Measurements from ENCODE around the gene SNX5.

Gene SNX5

GRCh38 chr20:17935761-17936160, 32.8 kb downstream of the SNX5 start:
- Histone ChIP-seq H3K4me2 (ENCODE audit: low read length, poor library complexity, severe bottlenecking) (no peak overlapping the region), H3K4ac (ENCODE audit: low read depth in 1 of 2, low read length in 2 of 2) (no peak overlapping the region), H3K27ac (ENCODE audit: low read length, poor library complexity, severe bottlenecking) (peak overlapping the region; percentile 89), H2AFZ (ENCODE audit: low read depth, low read length) (no peak overlapping the region), H3K18ac (ENCODE audit: low read depth in 1 of 2, low read length in 2 of 2) (no peak overlapping the region), H2BK120ac (ENCODE audit: low read depth, low read length) (no peak overlapping the region), H4K91ac (ENCODE audit: low read length) (peak overlapping the region; percentile 9), H2BK15ac (ENCODE audit: low read depth, poor library complexity, severe bottlenecking) (peak overlapping the region; percentile 39), H2AK5ac (ENCODE audit: low read length, severe bottlenecking) (peak overlapping the region; percentile 98), H3K23ac (ENCODE audit: low read length in 2 of 2) (peak overlapping the region in 1 of 2 experiments; percentile 6), H3K4me1 (ENCODE audit: control insufficient read depth, insufficient read depth, low read depth, low read length) (peaks cover 53% of the 10 kb centered on the region), H3K9me3 (ENCODE audit: control insufficient read depth, low read length) (peaks cover 6% of the 10 kb centered on the region), H3K9ac (ENCODE audit: low read length) (peak overlapping the region; percentile 65), H3K27me3 (ENCODE audit: control insufficient read depth in 1 of 2, insufficient read depth in 1 of 2, low read length in 2 of 2) (no peaks in the 10 kb centered on the region), H2BK12ac (ENCODE audit: low read length in 2 of 2) (peak overlapping the region in 1 of 2 experiments; percentile 65), H3K36me3 (ENCODE audit: control insufficient read depth in 1 of 2, insufficient read depth in 2 of 2, low read depth in 1 of 2, low read length in 2 of 2) (peaks cover 12% of the 10 kb centered on the region in 2 experiments), H3K14ac (ENCODE audit: low read length in 2 of 2) (peak overlapping the region in 1 of 2 experiments; percentile 82), H2BK5ac (ENCODE audit: low read depth, low read length, poor library complexity, severe bottlenecking) (no peak overlapping the region), H3K79me1 (replicated peaks; ENCODE audit: low read length, poor library complexity, severe bottlenecking) (peaks cover 6% of the 10 kb centered on the region), H3K4me3 (ENCODE audit: insufficient read depth in 1 of 2, low read depth in 1 of 2, low read length in 2 of 2) (peak overlapping the region in 1 of 2 experiments; percentile 60), H4K8ac (ENCODE audit: low read length) (no peak overlapping the region)
- 93% methylated on average over 8 of the region's 9 CpGs for WGBS
- no peak for DNase-seq

GRCh38 chr20:17935186-17935585, 33.4 kb downstream of the SNX5 start:
- Histone ChIP-seq H3K27me3 (ENCODE audit: control insufficient read depth in 1 of 2, insufficient read depth in 1 of 2, low read length in 2 of 2) (no peaks in the 10 kb centered on the region), H2BK120ac (ENCODE audit: low read depth, low read length) (no peak overlapping the region), H3K9me3 (ENCODE audit: control insufficient read depth, low read length) (peaks cover 6% of the 10 kb centered on the region), H3K9ac (ENCODE audit: low read length) (no peak overlapping the region), H3K4me1 (ENCODE audit: control insufficient read depth, insufficient read depth, low read depth, low read length) (peaks cover 53% of the 10 kb centered on the region), H2AK5ac (ENCODE audit: low read length, severe bottlenecking) (peak overlapping the region; percentile 93), H3K23ac (ENCODE audit: low read length in 2 of 2) (no peak overlapping the region), H2BK12ac (ENCODE audit: low read length in 2 of 2) (no peak overlapping the region), H3K27ac (ENCODE audit: low read length, poor library complexity, severe bottlenecking) (peak overlapping the region; percentile 96), H2AFZ (ENCODE audit: low read depth, low read length) (no peak overlapping the region), H3K4me3 (ENCODE audit: insufficient read depth in 1 of 2, low read depth in 1 of 2, low read length in 2 of 2) (no peak overlapping the region), H4K91ac (ENCODE audit: low read length) (no peak overlapping the region), H3K18ac (ENCODE audit: low read depth in 1 of 2, low read length in 2 of 2) (peak overlapping the region in 1 of 2 experiments; percentile 34), H4K8ac (ENCODE audit: low read length) (no peak overlapping the region), H3K14ac (ENCODE audit: low read length in 2 of 2) (no peak overlapping the region), H3K4me2 (ENCODE audit: low read length, poor library complexity, severe bottlenecking) (no peak overlapping the region), H2BK15ac (ENCODE audit: low read depth, poor library complexity, severe bottlenecking) (no peak overlapping the region), H3K79me1 (replicated peaks; ENCODE audit: low read length, poor library complexity, severe bottlenecking) (peaks cover 6% of the 10 kb centered on the region), H3K4ac (ENCODE audit: low read depth in 1 of 2, low read length in 2 of 2) (no peak overlapping the region), H3K36me3 (ENCODE audit: control insufficient read depth in 1 of 2, insufficient read depth in 2 of 2, low read depth in 1 of 2, low read length in 2 of 2) (peaks cover 6 to 8% of the 10 kb centered on the region in 2 experiments), H2BK5ac (ENCODE audit: low read depth, low read length, poor library complexity, severe bottlenecking) (no peak overlapping the region)
- DNase-seq = peak; percentile 37
- WGBS = no CpG with 5 or more reads among the region's 3 CpGs

GRCh38 chr20:17934141-17934862, 34.3 kb downstream of the SNX5 start:
- H3K27me3 ChIP-seq (ENCODE audit: control insufficient read depth in 1 of 2, insufficient read depth in 1 of 2, low read length in 2 of 2) = no peaks in the 10 kb centered on the region
- H3K18ac ChIP-seq (ENCODE audit: low read depth in 1 of 2, low read length in 2 of 2) = no peak overlapping the region
- WGBS = 76% methylated on average over 16 of the region's 16 CpGs
- peaks cover 56% of the 10 kb centered on the region for H3K4me1 ChIP-seq (ENCODE audit: control insufficient read depth, insufficient read depth, low read depth, low read length)
- peaks cover 0 to under 1% of the 10 kb centered on the region in 2 experiments for H3K36me3 ChIP-seq (ENCODE audit: control insufficient read depth in 1 of 2, insufficient read depth in 2 of 2, low read depth in 1 of 2, low read length in 2 of 2)
- H3K4ac ChIP-seq (ENCODE audit: low read depth in 1 of 2, low read length in 2 of 2) = no peak overlapping the region
- no peak overlapping the region for H2AFZ ChIP-seq (ENCODE audit: low read depth, low read length)
- no peak overlapping the region for H4K91ac ChIP-seq (ENCODE audit: low read length)
- no peak overlapping the region for H2BK15ac ChIP-seq (ENCODE audit: low read depth, poor library complexity, severe bottlenecking)
- no peak for DNase-seq
- H3K9me3 ChIP-seq (ENCODE audit: control insufficient read depth, low read length) = peaks cover 6% of the 10 kb centered on the region
- H4K8ac ChIP-seq (ENCODE audit: low read length) = no peak overlapping the region
- H2BK12ac ChIP-seq (ENCODE audit: low read length in 2 of 2) = no peak overlapping the region
- peak overlapping the region; percentile 76 for H3K9ac ChIP-seq (ENCODE audit: low read length)
- no peak overlapping the region for H3K23ac ChIP-seq (ENCODE audit: low read length in 2 of 2)
- no peak overlapping the region for H2BK120ac ChIP-seq (ENCODE audit: low read depth, low read length)
- H2AK5ac ChIP-seq (ENCODE audit: low read length, severe bottlenecking) = peak overlapping the region; percentile 78
- H3K27ac ChIP-seq (ENCODE audit: low read length, poor library complexity, severe bottlenecking) = peak overlapping the region; percentile 96
- H3K14ac ChIP-seq (ENCODE audit: low read length in 2 of 2) = peak overlapping the region in 1 of 2 experiments; percentile 38
- H2BK5ac ChIP-seq (ENCODE audit: low read depth, low read length, poor library complexity, severe bottlenecking) = peak overlapping the region; percentile 94
- H3K79me1 ChIP-seq (replicated peaks; ENCODE audit: low read length, poor library complexity, severe bottlenecking) = no peaks in the 10 kb centered on the region
- peak overlapping the region in 1 of 2 experiments; percentile 17 for H3K4me3 ChIP-seq (ENCODE audit: insufficient read depth in 1 of 2, low read depth in 1 of 2, low read length in 2 of 2)
- H3K4me2 ChIP-seq (ENCODE audit: low read length, poor library complexity, severe bottlenecking) = peak overlapping the region; percentile 45

- WGBS = 57% methylated on average over 5 of the region's 5 CpGs
- no peak overlapping the region for H3K18ac ChIP-seq (ENCODE audit: low read depth in 1 of 2, low read length in 2 of 2)
Measured at GRCh38 chr20:17933711-17934110, 34.9 kb downstream of the SNX5 start.

More at GRCh38 chr20:17933711-17934110, 34.9 kb downstream of the SNX5 start:
- peaks cover 53% of the 10 kb centered on the region for H3K4me1 ChIP-seq (ENCODE audit: control insufficient read depth, insufficient read depth, low read depth, low read length)
- H3K9ac ChIP-seq (ENCODE audit: low read length) = peak overlapping the region; percentile 76
- no peak overlapping the region for H2BK120ac ChIP-seq (ENCODE audit: low read depth, low read length)
- no peak overlapping the region for H2BK12ac ChIP-seq (ENCODE audit: low read length in 2 of 2)
- no peak overlapping the region for H3K23ac ChIP-seq (ENCODE audit: low read length in 2 of 2)
- H3K27me3 ChIP-seq (ENCODE audit: control insufficient read depth in 1 of 2, insufficient read depth in 1 of 2, low read length in 2 of 2) = no peaks in the 10 kb centered on the region
- no peak overlapping the region for H3K4ac ChIP-seq (ENCODE audit: low read depth in 1 of 2, low read length in 2 of 2)
- H3K4me3 ChIP-seq (ENCODE audit: insufficient read depth in 1 of 2, low read depth in 1 of 2, low read length in 2 of 2) = no peak overlapping the region
- no peaks in the 10 kb centered on the region for H3K36me3 ChIP-seq (ENCODE audit: control insufficient read depth in 1 of 2, insufficient read depth in 2 of 2, low read depth in 1 of 2, low read length in 2 of 2)
- no peak overlapping the region for H2BK15ac ChIP-seq (ENCODE audit: low read depth, poor library complexity, severe bottlenecking)
- no peak for DNase-seq
- no peak overlapping the region for H4K8ac ChIP-seq (ENCODE audit: low read length)
- no peak overlapping the region for H4K91ac ChIP-seq (ENCODE audit: low read length)
- H2BK5ac ChIP-seq (ENCODE audit: low read depth, low read length, poor library complexity, severe bottlenecking) = peak overlapping the region; percentile 68
- H3K14ac ChIP-seq (ENCODE audit: low read length in 2 of 2) = no peak overlapping the region
- no peaks in the 10 kb centered on the region for H3K79me1 ChIP-seq (replicated peaks; ENCODE audit: low read length, poor library complexity, severe bottlenecking)
- peak overlapping the region; percentile 96 for H3K27ac ChIP-seq (ENCODE audit: low read length, poor library complexity, severe bottlenecking)
- H2AK5ac ChIP-seq (ENCODE audit: low read length, severe bottlenecking) = peak overlapping the region; percentile 71
- peaks cover 6% of the 10 kb centered on the region for H3K9me3 ChIP-seq (ENCODE audit: control insufficient read depth, low read length)
- no peak overlapping the region for H3K4me2 ChIP-seq (ENCODE audit: low read length, poor library complexity, severe bottlenecking)
- H2AFZ ChIP-seq (ENCODE audit: low read depth, low read length) = no peak overlapping the region

All from mesenchymal stem cell (in vitro differentiated cells and primary cell).